Renal cortical epithelial cell (primary cell): ENCODE measurements around the gene PTPN9. TPM values are rescaled to one million over a fixed set of nuclear protein-coding genes. Genes with fewer than 3 reads are reported as not detected.

Source experiments
- DNase-seq: peaks from one replicate; pipeline ENCODE4 v3.0.0-alpha.2; 2011; ENCODE audit warnings: low read depth
- total RNA-seq: library from RNA; depleted of rRNA; stranded (reverse); fragments of >200 nt; gene quantifications from 2 replicates; pipeline ENCODE4 v1.2.3, GENCODE V29; 2014

Gene PTPN9
- total RNA-seq, 1 donor from 2014 or later: 37.0 TPM

DNA sequence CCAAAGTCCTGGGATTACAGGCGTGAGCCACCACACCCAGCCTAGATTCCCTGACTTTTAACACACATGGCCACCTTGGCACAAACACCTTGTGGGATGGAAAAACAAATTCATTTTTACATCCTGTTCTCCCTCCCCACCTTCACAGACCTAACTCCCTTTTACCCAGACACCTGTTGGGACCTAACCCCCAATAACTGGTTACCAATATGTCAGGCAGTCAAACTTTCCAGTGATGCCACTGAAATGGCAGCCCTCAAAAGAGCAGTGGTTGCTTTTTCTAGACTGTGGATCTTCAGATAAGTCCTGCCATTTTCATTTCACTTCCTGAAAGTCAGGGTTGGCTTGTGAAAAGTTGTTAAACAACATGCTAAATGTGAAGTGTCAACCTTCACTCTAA lies 162.5 kb downstream of the PTPN9 start:
- no peak for DNase-seq

Other genes with a start within 250 kb of the PTPN9 start
- 42.1 and 58.3 TPM in 2 replicates for gene COMMD4, start 243.3 kb downstream of the PTPN9 start, total RNA-seq
- 12.7 and 18.2 TPM in 2 replicates for gene NEIL1, start 232.3 kb downstream of the PTPN9 start, total RNA-seq
- gene MAN2C1, start 210.7 kb downstream of the PTPN9 start, total RNA-seq: 38.0 and 66.6 TPM in 2 replicates
- gene SIN3A, start 127.6 kb downstream of the PTPN9 start, total RNA-seq: 18.8 and 66.0 TPM in 2 replicates
- 18.9 and 37.3 TPM in 2 replicates for gene SNUPN, start 46.4 kb upstream of the PTPN9 start, total RNA-seq
- 88.0 and 103 TPM in 2 replicates for gene IMP3, start 60.9 kb upstream of the PTPN9 start, total RNA-seq
- 8.2 and 21.6 TPM in 2 replicates for gene SNX33, start 68.6 kb upstream of the PTPN9 start, total RNA-seq
- gene CSPG4, start 133.5 kb upstream of the PTPN9 start, total RNA-seq: 0.35 TPM in 2 replicates